Measurements from ENCODE around the gene IL17F.

DNA sequence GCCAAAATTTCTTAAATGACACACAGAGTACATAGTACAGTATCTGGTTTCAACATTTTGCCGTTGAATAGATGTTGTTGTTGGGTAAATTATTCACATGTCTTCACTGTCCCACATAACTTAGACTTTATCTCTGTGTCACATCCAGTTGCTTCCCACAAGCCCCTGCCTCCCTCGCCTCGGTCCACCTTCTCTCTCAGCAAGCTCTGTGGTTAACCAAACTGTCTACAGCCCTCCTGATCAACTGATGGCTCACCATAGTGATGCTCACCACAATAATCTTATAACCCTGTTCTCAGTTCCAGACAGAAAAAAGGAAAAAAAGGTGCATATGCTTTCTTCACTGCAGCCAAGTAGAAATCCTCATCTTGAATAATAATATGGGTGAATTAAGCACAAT, 23.0 kb downstream of the IL17F start:
- TF ChIP-seq POLR2A (IDR thresholded peaks at IDR 0.05; ENCODE audit: low read length) (no peak), GATA1 (IDR thresholded peaks at IDR 0.05; ENCODE audit: low read depth, low read length) (no peak)

Measured in erythroblast (primary cell).